Rectal smooth muscle tissue (tissue), 1 donor: ENCODE measurements around the gene NAA30.

Experiments used
- H3K27ac ChIP-seq: one replicate; pipeline ENCODE4 v1.7.0; 2013; ENCODE audit warnings: low read depth, low read length, inconsistent platforms
- H3K27me3 ChIP-seq: one replicate; pipeline ENCODE4 v1.7.0; 2013; ENCODE audit warnings: low read length; ENCODE audit not compliant: control insufficient read depth, insufficient read depth
- H3K36me3 ChIP-seq: one replicate; pipeline ENCODE4 v1.7.0; 2013; ENCODE audit warnings: low read length; ENCODE audit not compliant: control insufficient read depth, insufficient read depth
- H3K4me1 ChIP-seq: one replicate; pipeline ENCODE4 v1.7.0; 2013; ENCODE audit warnings: low read length; ENCODE audit not compliant: control insufficient read depth, insufficient read depth
- H3K4me3 ChIP-seq: one replicate; pipeline ENCODE4 v1.7.0; 2013; ENCODE audit warnings: low read length
- H3K9ac ChIP-seq: one replicate; pipeline ENCODE4 v1.7.0; 2013; ENCODE audit warnings: low read length

The NAA30 gene

GRCh38 chr14:57378661-57379060 lies 11.7 kb upstream of the NAA30 start:
- Histone ChIP-seq H3K36me3 (no peaks in the 10 kb centered on the region), H3K27ac (no peak overlapping the region), H3K27me3 (no peaks in the 10 kb centered on the region), H3K9ac (no peak overlapping the region), H3K4me1 (no peaks in the 10 kb centered on the region), H3K4me3 (no peak overlapping the region)

- Histone ChIP-seq H3K27ac (no peak overlapping the region), H3K27me3 (no peaks in the 10 kb centered on the region), H3K9ac (no peak overlapping the region), H3K4me1 (no peaks in the 10 kb centered on the region), H3K4me3 (no peak overlapping the region), H3K36me3 (no peaks in the 10 kb centered on the region)
Measured at GRCh38 chr14:57380935-57381334, 9.5 kb upstream of the NAA30 start.

GRCh38 chr14:57382283-57382682 lies 8.1 kb upstream of the NAA30 start:
- Histone ChIP-seq H3K36me3 (no peaks in the 10 kb centered on the region), H3K27ac (no peak overlapping the region), H3K4me3 (no peak overlapping the region), H3K9ac (no peak overlapping the region), H3K27me3 (no peaks in the 10 kb centered on the region), H3K4me1 (no peaks in the 10 kb centered on the region)

GRCh38 chr14:57383125-57383745 lies 7.2 kb upstream of the NAA30 start:
- Histone ChIP-seq H3K4me1 (no peaks in the 10 kb centered on the region), H3K27me3 (no peaks in the 10 kb centered on the region)

GRCh38 chr14:57388067-57388466 lies 2.3 kb upstream of the NAA30 start:
- Histone ChIP-seq H3K4me3 (no peak overlapping the region), H3K9ac (no peak overlapping the region), H3K27me3 (no peaks in the 10 kb centered on the region), H3K4me1 (peaks cover 11% of the 10 kb centered on the region), H3K36me3 (no peaks in the 10 kb centered on the region), H3K27ac (no peak overlapping the region)

More at GRCh38 chr14:57383125-57383745, 7.2 kb upstream of the NAA30 start:
- H3K27ac ChIP-seq = no peak overlapping the region
- H3K4me3 ChIP-seq = no peak overlapping the region
- no peak overlapping the region for H3K9ac ChIP-seq
- no peaks in the 10 kb centered on the region for H3K36me3 ChIP-seq

- Histone ChIP-seq H3K27ac (peak overlapping the region; percentile 87), H3K9ac (peak overlapping the region; percentile 71), H3K4me1 (peaks cover 15% of the 10 kb centered on the region), H3K36me3 (no peaks in the 10 kb centered on the region), H3K4me3 (peak overlapping the region; percentile 86), H3K27me3 (no peaks in the 10 kb centered on the region)
Measured at GRCh38 chr14:57389646-57390036, 745 bp upstream of the NAA30 start.

- Histone ChIP-seq H3K4me1 (peaks cover 15% of the 10 kb centered on the region), H3K36me3 (no peaks in the 10 kb centered on the region), H3K4me3 (peak overlapping the region; percentile 86), H3K9ac (peak overlapping the region; percentile 63), H3K27ac (peak overlapping the region; percentile 87), H3K27me3 (no peaks in the 10 kb centered on the region)
Measured at GRCh38 chr14:57390806-57391516, 575 bp downstream of the NAA30 start.

- peak overlapping the region; percentile 87 for H3K27ac ChIP-seq
- H3K9ac ChIP-seq = peak overlapping the region; percentile 63
- peaks cover 15% of the 10 kb centered on the region for H3K4me1 ChIP-seq
- peak overlapping the region; percentile 86 for H3K4me3 ChIP-seq
- H3K36me3 ChIP-seq = no peaks in the 10 kb centered on the region
- H3K27me3 ChIP-seq = no peaks in the 10 kb centered on the region
Measured at GRCh38 chr14:57391517-57392195, 1.3 kb downstream of the NAA30 start.

- Histone ChIP-seq H3K36me3 (no peaks in the 10 kb centered on the region), H3K27ac (no peak overlapping the region), H3K4me3 (peak overlapping the region; percentile 9), H3K9ac (no peak overlapping the region), H3K4me1 (peaks cover 15% of the 10 kb centered on the region), H3K27me3 (no peaks in the 10 kb centered on the region)
Measured at GRCh38 chr14:57392830-57393229, 2.4 kb downstream of the NAA30 start.

- Histone ChIP-seq H3K36me3 (peaks cover 11% of the 10 kb centered on the region), H3K4me3 (no peak overlapping the region), H3K27ac (no peak overlapping the region), H3K4me1 (peaks cover 4% of the 10 kb centered on the region), H3K9ac (no peak overlapping the region), H3K27me3 (no peaks in the 10 kb centered on the region)
Measured at GRCh38 chr14:57400556-57401494, 10.4 kb downstream of the NAA30 start.

GRCh38 chr14:57401501-57401900 lies 11.1 kb downstream of the NAA30 start:
- peaks cover 4% of the 10 kb centered on the region for H3K4me1 ChIP-seq
- no peak overlapping the region for H3K4me3 ChIP-seq
- H3K27me3 ChIP-seq = no peaks in the 10 kb centered on the region

More at GRCh38 chr14:57401501-57401900, 11.1 kb downstream of the NAA30 start:
- no peak overlapping the region for H3K9ac ChIP-seq
- H3K36me3 ChIP-seq = peaks cover 11% of the 10 kb centered on the region
- no peak overlapping the region for H3K27ac ChIP-seq
